OCI-LY1 (cell line): ENCODE results near the gene CPAMD8.
"Not testable (repeated sequence)": the region's sequence is repeated elsewhere in the genome, so short reads cannot be mapped to it uniquely, and the experiment has no call there.

Experiments
- H2AFZ ChIP-seq: fragments of 200-600 bp; sonication (generic), shearing (Covaris generic); 2 replicates; pipeline ENCODE4 v1.6.0; 2014; ENCODE audit warnings: antibody characterized with exemption, mild to moderate bottlenecking, low read length
- H3F3A ChIP-seq: fragments of 200-600 bp; sonication (generic), shearing (Covaris generic); 2 replicates; pipeline ENCODE4 v1.6.0; 2014; ENCODE audit warnings: mild to moderate bottlenecking, antibody characterized with exemption, low read length, moderate library complexity; ENCODE audit not compliant: insufficient read depth
- H3K27ac ChIP-seq: fragments of 200-600 bp; sonication (generic); 2 replicates; pipeline ENCODE4 v1.5.1; 2014; ENCODE audit warnings: low read length, mixed run types, mild to moderate bottlenecking, low read depth; ENCODE audit not compliant: poor library complexity, severe bottlenecking
- H3K27me3 ChIP-seq: fragments of 200-600 bp; sonication (generic); 2 replicates; pipeline ENCODE4 v1.6.0; 2014; ENCODE audit warnings: antibody characterized with exemption, mild to moderate bottlenecking, low read length, moderate library complexity; ENCODE audit not compliant: insufficient read depth
- H3K36me3 ChIP-seq: fragments of 200-600 bp; sonication (generic); 2 replicates; pipeline ENCODE4 v1.6.1; 2014; ENCODE audit warnings: mild to moderate bottlenecking, antibody characterized with exemption, low read length, moderate library complexity, mixed read lengths; ENCODE audit not compliant: insufficient read depth
- H3K4me1 ChIP-seq: fragments of 200-600 bp; sonication (generic); 2 replicates; pipeline ENCODE4 v1.5.1; 2014; ENCODE audit warnings: mild to moderate bottlenecking, low read length, moderate library complexity; ENCODE audit not compliant: insufficient read depth, severe bottlenecking
- H3K4me2 ChIP-seq: fragments of 200-600 bp; sonication (generic), shearing (Covaris generic); 2 replicates; pipeline ENCODE4 v1.6.1; 2014; ENCODE audit warnings: low read length
- H3K4me3 ChIP-seq: fragments of 200-600 bp; sonication (generic); 2 replicates; pipeline ENCODE4 v1.5.1; 2014; ENCODE audit warnings: low read length, low read depth, mild to moderate bottlenecking, mixed read lengths; ENCODE audit not compliant: poor library complexity, severe bottlenecking
- H3K79me2 ChIP-seq: fragments of 200-600 bp; shearing (Covaris generic); 2 replicates; pipeline ENCODE4 v1.6.1; 2016; ENCODE audit warnings: mixed run types, low read length, mixed read lengths; ENCODE audit not compliant: insufficient read depth
- H3K9ac ChIP-seq: fragments of 200-600 bp; sonication (generic), shearing (Covaris generic); 2 replicates; pipeline ENCODE4 v1.6.1; 2014; ENCODE audit warnings: mild to moderate bottlenecking, low read length, mixed read lengths
- H3K9me2 ChIP-seq: fragments of 200-600 bp; sonication (generic), shearing (Covaris generic); 2 replicates; pipeline ENCODE4 v1.6.1; 2014; ENCODE audit warnings: low read depth, mild to moderate bottlenecking, low read length, mixed read lengths
- H3K9me3 ChIP-seq: fragments of 200-600 bp; shearing (Covaris generic); 2 replicates; pipeline ENCODE4 v1.6.1; 2014; ENCODE audit warnings: low read length, mixed read lengths
- H4K20me1 ChIP-seq: fragments of 200-600 bp; sonication (generic), shearing (Covaris generic); 2 replicates; pipeline ENCODE4 v1.6.0; 2016; ENCODE audit warnings: mild to moderate bottlenecking, low read length; ENCODE audit not compliant: insufficient read depth
- EZH2 ChIP-seq: fragments of 200-600 bp; sonication (generic), shearing (Covaris generic); IDR thresholded peaks from 2 replicates; pipeline ENCODE4 v1.8.0; 2017; ENCODE audit warnings: borderline replicate concordance, mixed run types, mild to moderate bottlenecking, antibody characterized with exemption, low read length, moderate library complexity, mixed read lengths
- TF ChIP-seq, protein P1 (sequence below): fragments of 200-600 bp; sonication (generic), shearing (Covaris generic); IDR thresholded peaks from 2 replicates; pipeline ENCODE4 v1.5.1; 2017; ENCODE audit warnings: mild to moderate bottlenecking, antibody characterized with exemption, low read length, moderate library complexity, mixed read lengths

The CPAMD8 gene

DNA sequence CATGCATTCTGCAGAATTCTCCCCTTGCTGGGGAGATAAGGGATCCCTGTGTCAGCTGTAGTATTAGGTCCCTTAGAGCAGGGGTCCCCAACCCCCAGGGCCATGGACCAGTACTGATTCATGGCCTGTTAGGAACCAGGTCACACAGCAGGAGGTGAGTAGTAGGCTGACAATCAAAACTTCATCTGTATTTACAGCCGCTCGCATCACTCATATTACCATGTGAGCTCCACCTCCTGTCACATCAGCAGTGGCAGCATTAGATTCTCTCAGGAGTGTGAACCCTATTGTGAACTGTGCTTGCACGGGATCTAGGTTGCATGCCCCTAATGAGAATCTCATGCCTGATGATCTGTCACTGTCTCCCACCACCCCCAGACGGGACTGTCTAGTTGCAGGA, 37.9 kb downstream of the CPAMD8 start:
- Histone ChIP-seq H3K27me3 (peaks cover 2% of the 10 kb centered on the region; the same call in 1 of the 2 replicates), H3K9me3 (no peaks in the 10 kb centered on the region), H3K4me3 (no peak overlapping the region), H3F3A (no peaks in the 10 kb centered on the region), H3K9ac (no peak overlapping the region), H3K4me2 (no peak overlapping the region), H3K27ac (no peak overlapping the region), H3K9me2 (no peaks in the 10 kb centered on the region), H2AFZ (no peak overlapping the region), H3K36me3 (no peaks in the 10 kb centered on the region), H3K4me1 (no peaks in the 10 kb centered on the region), H4K20me1 (no peaks in the 10 kb centered on the region), H3K79me2 (no peaks in the 10 kb centered on the region)
- TF ChIP-seq EZH2 = no peak
- TF ChIP-seq, protein P1, sequence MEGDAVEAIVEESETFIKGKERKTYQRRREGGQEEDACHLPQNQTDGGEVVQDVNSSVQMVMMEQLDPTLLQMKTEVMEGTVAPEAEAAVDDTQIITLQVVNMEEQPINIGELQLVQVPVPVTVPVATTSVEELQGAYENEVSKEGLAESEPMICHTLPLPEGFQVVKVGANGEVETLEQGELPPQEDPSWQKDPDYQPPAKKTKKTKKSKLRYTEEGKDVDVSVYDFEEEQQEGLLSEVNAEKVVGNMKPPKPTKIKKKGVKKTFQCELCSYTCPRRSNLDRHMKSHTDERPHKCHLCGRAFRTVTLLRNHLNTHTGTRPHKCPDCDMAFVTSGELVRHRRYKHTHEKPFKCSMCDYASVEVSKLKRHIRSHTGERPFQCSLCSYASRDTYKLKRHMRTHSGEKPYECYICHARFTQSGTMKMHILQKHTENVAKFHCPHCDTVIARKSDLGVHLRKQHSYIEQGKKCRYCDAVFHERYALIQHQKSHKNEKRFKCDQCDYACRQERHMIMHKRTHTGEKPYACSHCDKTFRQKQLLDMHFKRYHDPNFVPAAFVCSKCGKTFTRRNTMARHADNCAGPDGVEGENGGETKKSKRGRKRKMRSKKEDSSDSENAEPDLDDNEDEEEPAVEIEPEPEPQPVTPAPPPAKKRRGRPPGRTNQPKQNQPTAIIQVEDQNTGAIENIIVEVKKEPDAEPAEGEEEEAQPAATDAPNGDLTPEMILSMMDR = no peak

DNA sequence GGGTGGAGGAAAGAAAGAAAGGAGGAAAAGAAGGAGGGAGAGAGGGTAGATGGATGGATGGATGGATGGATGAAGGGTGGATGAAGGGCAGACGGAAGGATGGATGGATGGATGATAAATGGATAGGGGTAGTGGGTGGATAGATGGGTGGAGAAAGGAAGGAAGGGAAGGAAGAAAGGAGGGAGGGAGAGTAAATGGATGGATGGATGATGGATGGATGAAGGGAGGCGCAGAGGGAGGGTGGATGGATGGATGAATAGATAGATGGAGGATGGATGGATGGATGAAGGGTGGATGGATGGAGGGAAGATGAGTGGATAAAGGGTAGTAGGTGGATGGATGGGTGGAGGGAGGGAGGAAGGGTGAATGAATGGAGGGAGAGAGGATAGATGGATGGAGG, 41.2 kb downstream of the CPAMD8 start:
- TF ChIP-seq EZH2 = no peak
- TF ChIP-seq, protein P1 = no peak
- Histone ChIP-seq H2AFZ (no peak overlapping the region), H3F3A (no peaks in the 10 kb centered on the region), H3K9me3 (no peaks in the 10 kb centered on the region), H3K4me3 (no peak overlapping the region), H3K9me2 (no peaks in the 10 kb centered on the region), H3K27me3 (0 out of 2 replicates have a peak, but pooled peaks cover 2% of the 10 kb centered on the region), H3K4me2 (no peak overlapping the region), H3K36me3 (no peaks in the 10 kb centered on the region), H3K4me1 (no peaks in the 10 kb centered on the region), H4K20me1 (no peaks in the 10 kb centered on the region), H3K79me2 (no peaks in the 10 kb centered on the region), H3K27ac (no peak overlapping the region), H3K9ac (no peak overlapping the region)

DNA sequence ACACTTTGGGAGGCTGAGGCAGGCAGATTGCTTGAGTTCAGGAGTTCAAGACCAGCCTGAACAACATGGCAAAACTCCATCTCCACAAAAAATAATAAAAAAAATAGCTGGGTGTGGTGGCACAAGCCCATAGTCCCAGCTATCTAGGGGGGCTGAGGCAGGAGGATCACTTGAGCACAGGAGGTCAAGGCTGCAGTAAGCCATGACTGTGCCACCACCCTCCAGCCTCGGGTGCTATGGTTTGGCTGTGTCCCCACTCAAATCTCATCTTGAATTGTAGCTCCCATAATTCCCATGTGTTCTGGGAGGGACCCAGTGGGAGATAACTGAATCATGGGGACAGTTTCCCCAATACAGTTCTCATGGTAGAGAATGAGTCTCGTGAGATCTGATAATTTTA, 44.0 kb downstream of the CPAMD8 start:
- not testable (repeated sequence) for H3K4me2 ChIP-seq, H4K20me1 ChIP-seq, H3K9me2 ChIP-seq, H3F3A ChIP-seq, H3K4me3 ChIP-seq, H3K27ac ChIP-seq, H3K27me3 ChIP-seq, H3K9me3 ChIP-seq, H2AFZ ChIP-seq, H3K9ac ChIP-seq, H3K79me2 ChIP-seq, H3K4me1 ChIP-seq, H3K36me3 ChIP-seq
